Measurements from ENCODE around the gene APBA1.

Gene APBA1

GRCh38 chr9:69465473-69465872 lies 206.7 kb downstream of the APBA1 start:
- Histone ChIP-seq H3K9ac (ENCODE audit: low read length) (no peak overlapping the region), H3K36me3 (ENCODE audit: insufficient read depth, low read length) (no peaks in the 10 kb centered on the region), H3K4me1 (ENCODE audit: insufficient read depth, low read length) (no peaks in the 10 kb centered on the region), H3K4me3 (ENCODE audit: low read depth in 1 of 2, low read length in 2 of 2) (no peak overlapping the region), H3K27ac (ENCODE audit: low read depth, low read length) (no peak overlapping the region), H3K27me3 (ENCODE audit: control insufficient read depth in 1 of 2, insufficient read depth in 2 of 2, low read length in 2 of 2) (no peaks in the 10 kb centered on the region), H3K9me3 (ENCODE audit: low read length) (no peaks in the 10 kb centered on the region)

GRCh38 chr9:69463497-69464068 lies 208.6 kb downstream of the APBA1 start:
- H3K4me1 ChIP-seq (ENCODE audit: insufficient read depth, low read length): no peaks in the 10 kb centered on the region
- no peak overlapping the region for H3K27ac ChIP-seq (ENCODE audit: low read depth, low read length)
- no peak overlapping the region for H3K4me3 ChIP-seq (ENCODE audit: low read depth in 1 of 2, low read length in 2 of 2)
- H3K27me3 ChIP-seq (ENCODE audit: control insufficient read depth in 1 of 2, insufficient read depth in 2 of 2, low read length in 2 of 2): no peaks in the 10 kb centered on the region
- H3K9me3 ChIP-seq (ENCODE audit: low read length): no peaks in the 10 kb centered on the region
- H3K36me3 ChIP-seq (ENCODE audit: insufficient read depth, low read length): no peaks in the 10 kb centered on the region
- H3K9ac ChIP-seq (ENCODE audit: low read length): no peak overlapping the region

GRCh38 chr9:69462394-69462793 lies 209.8 kb downstream of the APBA1 start:
- Histone ChIP-seq H3K36me3 (ENCODE audit: insufficient read depth, low read length) (no peaks in the 10 kb centered on the region), H3K4me1 (ENCODE audit: insufficient read depth, low read length) (no peaks in the 10 kb centered on the region), H3K27me3 (ENCODE audit: control insufficient read depth in 1 of 2, insufficient read depth in 2 of 2, low read length in 2 of 2) (no peaks in the 10 kb centered on the region), H3K27ac (ENCODE audit: low read depth, low read length) (no peak overlapping the region), H3K4me3 (ENCODE audit: low read depth in 1 of 2, low read length in 2 of 2) (no peak overlapping the region), H3K9me3 (ENCODE audit: low read length) (no peaks in the 10 kb centered on the region), H3K9ac (ENCODE audit: low read length) (no peak overlapping the region)

- Histone ChIP-seq H3K36me3 (ENCODE audit: insufficient read depth, low read length) (no peaks in the 10 kb centered on the region), H3K4me1 (ENCODE audit: insufficient read depth, low read length) (no peaks in the 10 kb centered on the region), H3K27me3 (ENCODE audit: control insufficient read depth in 1 of 2, insufficient read depth in 2 of 2, low read length in 2 of 2) (no peaks in the 10 kb centered on the region)
These were observed 210.9 kb downstream of the APBA1 start for GRCh38 chr9:69461103-69461887.

GRCh38 chr9:69460012-69460411 lies 212.2 kb downstream of the APBA1 start:
- Histone ChIP-seq H3K36me3 (ENCODE audit: insufficient read depth, low read length) (no peaks in the 10 kb centered on the region), H3K27me3 (ENCODE audit: control insufficient read depth in 1 of 2, insufficient read depth in 2 of 2, low read length in 2 of 2) (no peaks in the 10 kb centered on the region), H3K27ac (ENCODE audit: low read depth, low read length) (no peak overlapping the region), H3K4me1 (ENCODE audit: insufficient read depth, low read length) (no peaks in the 10 kb centered on the region), H3K9ac (ENCODE audit: low read length) (no peak overlapping the region), H3K4me3 (ENCODE audit: low read depth in 1 of 2, low read length in 2 of 2) (no peak overlapping the region), H3K9me3 (ENCODE audit: low read length) (no peaks in the 10 kb centered on the region)

More at GRCh38 chr9:69461103-69461887, 210.9 kb downstream of the APBA1 start:
- H3K4me3 ChIP-seq (ENCODE audit: low read depth in 1 of 2, low read length in 2 of 2): no peak overlapping the region
- no peaks in the 10 kb centered on the region for H3K9me3 ChIP-seq (ENCODE audit: low read length)
- no peak overlapping the region for H3K27ac ChIP-seq (ENCODE audit: low read depth, low read length)
- no peak overlapping the region for H3K9ac ChIP-seq (ENCODE audit: low read length)

GRCh38 chr9:69458176-69458575 lies 214.0 kb downstream of the APBA1 start:
- Histone ChIP-seq H3K9me3 (ENCODE audit: low read length) (no peaks in the 10 kb centered on the region), H3K36me3 (ENCODE audit: insufficient read depth, low read length) (no peaks in the 10 kb centered on the region), H3K9ac (ENCODE audit: low read length) (no peak overlapping the region), H3K27me3 (ENCODE audit: control insufficient read depth in 1 of 2, insufficient read depth in 2 of 2, low read length in 2 of 2) (no peaks in the 10 kb centered on the region), H3K4me1 (ENCODE audit: insufficient read depth, low read length) (no peaks in the 10 kb centered on the region), H3K27ac (ENCODE audit: low read depth, low read length) (no peak overlapping the region), H3K4me3 (ENCODE audit: low read depth in 1 of 2, low read length in 2 of 2) (no peak overlapping the region)

GRCh38 chr9:69456201-69456600 lies 216.0 kb downstream of the APBA1 start:
- H3K4me3 ChIP-seq (ENCODE audit: low read depth in 1 of 2, low read length in 2 of 2): no peak overlapping the region
- H3K27me3 ChIP-seq (ENCODE audit: control insufficient read depth in 1 of 2, insufficient read depth in 2 of 2, low read length in 2 of 2): no peaks in the 10 kb centered on the region
- no peak overlapping the region for H3K27ac ChIP-seq (ENCODE audit: low read depth, low read length)
- H3K36me3 ChIP-seq (ENCODE audit: insufficient read depth, low read length): no peaks in the 10 kb centered on the region
- H3K9me3 ChIP-seq (ENCODE audit: low read length): no peaks in the 10 kb centered on the region
- no peaks in the 10 kb centered on the region for H3K4me1 ChIP-seq (ENCODE audit: insufficient read depth, low read length)
- H3K9ac ChIP-seq (ENCODE audit: low read length): no peak overlapping the region

GRCh38 chr9:69455311-69455710 lies 216.9 kb downstream of the APBA1 start:
- Histone ChIP-seq H3K27me3 (ENCODE audit: control insufficient read depth in 1 of 2, insufficient read depth in 2 of 2, low read length in 2 of 2) (no peaks in the 10 kb centered on the region), H3K36me3 (ENCODE audit: insufficient read depth, low read length) (no peaks in the 10 kb centered on the region), H3K9me3 (ENCODE audit: low read length) (no peaks in the 10 kb centered on the region), H3K27ac (ENCODE audit: low read depth, low read length) (no peak overlapping the region), H3K4me1 (ENCODE audit: insufficient read depth, low read length) (no peaks in the 10 kb centered on the region), H3K9ac (ENCODE audit: low read length) (no peak overlapping the region), H3K4me3 (ENCODE audit: low read depth in 1 of 2, low read length in 2 of 2) (no peak overlapping the region)

GRCh38 chr9:69454321-69454720 lies 217.8 kb downstream of the APBA1 start:
- Histone ChIP-seq H3K27me3 (ENCODE audit: control insufficient read depth in 1 of 2, insufficient read depth in 2 of 2, low read length in 2 of 2) (no peaks in the 10 kb centered on the region), H3K27ac (ENCODE audit: low read depth, low read length) (no peak overlapping the region), H3K36me3 (ENCODE audit: insufficient read depth, low read length) (no peaks in the 10 kb centered on the region), H3K9ac (ENCODE audit: low read length) (no peak overlapping the region), H3K4me3 (ENCODE audit: low read depth in 1 of 2, low read length in 2 of 2) (no peak overlapping the region), H3K9me3 (ENCODE audit: low read length) (no peaks in the 10 kb centered on the region), H3K4me1 (ENCODE audit: insufficient read depth, low read length) (no peaks in the 10 kb centered on the region)

- Histone ChIP-seq H3K9me3 (ENCODE audit: low read length) (no peaks in the 10 kb centered on the region), H3K27me3 (ENCODE audit: control insufficient read depth in 1 of 2, insufficient read depth in 2 of 2, low read length in 2 of 2) (no peaks in the 10 kb centered on the region), H3K27ac (ENCODE audit: low read depth, low read length) (no peak overlapping the region), H3K9ac (ENCODE audit: low read length) (no peak overlapping the region), H3K4me1 (ENCODE audit: insufficient read depth, low read length) (no peaks in the 10 kb centered on the region), H3K4me3 (ENCODE audit: low read depth in 1 of 2, low read length in 2 of 2) (no peak overlapping the region), H3K36me3 (ENCODE audit: insufficient read depth, low read length) (no peaks in the 10 kb centered on the region)
These were observed 218.4 kb downstream of the APBA1 start for GRCh38 chr9:69453746-69454145.

GRCh38 chr9:69452110-69452782 lies 219.9 kb downstream of the APBA1 start:
- Histone ChIP-seq H3K27me3 (ENCODE audit: control insufficient read depth in 1 of 2, insufficient read depth in 2 of 2, low read length in 2 of 2) (no peaks in the 10 kb centered on the region), H3K27ac (ENCODE audit: low read depth, low read length) (no peak overlapping the region), H3K36me3 (ENCODE audit: insufficient read depth, low read length) (no peaks in the 10 kb centered on the region), H3K4me1 (ENCODE audit: insufficient read depth, low read length) (no peaks in the 10 kb centered on the region), H3K9ac (ENCODE audit: low read length) (no peak overlapping the region), H3K9me3 (ENCODE audit: low read length) (no peaks in the 10 kb centered on the region), H3K4me3 (ENCODE audit: low read depth in 1 of 2, low read length in 2 of 2) (no peak overlapping the region)
